NCI-H748 (cell line): ENCODE data around the gene PARD3B.

Experiments
- DNase-seq: peaks from one replicate; lab custom pipeline; 2025; ENCODE audit not compliant: unreplicated experiment; lab: John Stamatoyannopoulos, UW

The PARD3B gene

DNA sequence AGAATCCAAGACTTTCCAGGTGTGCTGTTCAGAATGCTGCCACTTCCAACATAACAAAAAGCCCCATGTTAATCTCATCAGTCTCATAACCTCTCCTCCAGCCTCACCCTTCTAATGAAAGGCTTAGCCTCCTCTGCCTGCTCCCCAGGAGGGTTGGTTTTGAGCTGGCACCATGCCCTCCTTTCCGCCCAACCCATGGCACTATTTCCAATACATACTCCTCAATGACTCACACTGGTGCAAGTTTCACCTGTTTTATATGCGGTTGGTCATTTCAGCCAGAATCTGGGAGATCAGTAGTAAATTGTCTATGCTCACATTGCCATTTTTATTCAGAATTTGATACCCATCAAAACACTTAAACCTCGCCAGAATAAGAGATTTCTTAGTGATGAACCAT is 979.4 kb downstream of the PARD3B start:
- DNase-seq = no peak

DNA sequence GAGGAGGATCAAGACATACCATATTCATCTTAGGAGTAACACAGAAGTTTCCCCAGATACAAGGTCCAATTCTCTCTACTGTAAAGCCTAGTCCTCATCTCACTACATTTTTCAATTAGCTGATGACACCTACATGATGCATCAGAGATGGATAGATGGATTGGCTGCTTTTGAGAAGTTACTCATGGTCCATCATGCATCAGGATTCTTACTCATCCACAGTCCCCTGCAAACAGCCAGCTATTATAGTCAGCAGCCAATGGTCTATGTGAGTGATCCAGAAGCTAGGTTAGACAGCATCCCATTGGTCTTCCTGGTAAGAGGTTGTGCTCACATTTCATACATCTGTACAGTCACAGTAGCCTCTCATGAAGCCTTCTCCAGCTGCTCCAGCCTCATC is 982.5 kb downstream of the PARD3B start:
- DNase-seq = no peak

DNA sequence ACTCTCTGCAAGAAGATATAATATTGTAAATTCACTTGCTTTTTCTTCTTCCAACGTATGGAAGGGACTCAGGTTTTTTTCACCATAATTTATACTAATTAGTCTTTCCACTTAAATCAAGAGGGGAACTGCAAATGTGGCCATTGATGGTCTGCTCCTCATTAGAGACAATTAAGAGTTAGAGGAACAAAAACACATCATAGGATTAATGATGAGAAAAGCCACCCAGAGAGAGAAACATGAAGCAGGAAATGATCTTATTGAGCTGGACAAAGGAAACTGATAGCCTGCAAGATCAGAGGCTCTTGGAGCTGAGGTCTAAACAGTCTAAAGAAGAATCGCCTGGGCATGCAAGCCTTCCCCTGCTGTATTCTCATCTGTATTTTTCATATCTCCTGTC is 985.8 kb downstream of the PARD3B start:
- DNase-seq = peak; percentile 26

GRCh38 chr2:205531489-205532148 is 986.3 kb downstream of the PARD3B start:
- no peak for DNase-seq

DNA sequence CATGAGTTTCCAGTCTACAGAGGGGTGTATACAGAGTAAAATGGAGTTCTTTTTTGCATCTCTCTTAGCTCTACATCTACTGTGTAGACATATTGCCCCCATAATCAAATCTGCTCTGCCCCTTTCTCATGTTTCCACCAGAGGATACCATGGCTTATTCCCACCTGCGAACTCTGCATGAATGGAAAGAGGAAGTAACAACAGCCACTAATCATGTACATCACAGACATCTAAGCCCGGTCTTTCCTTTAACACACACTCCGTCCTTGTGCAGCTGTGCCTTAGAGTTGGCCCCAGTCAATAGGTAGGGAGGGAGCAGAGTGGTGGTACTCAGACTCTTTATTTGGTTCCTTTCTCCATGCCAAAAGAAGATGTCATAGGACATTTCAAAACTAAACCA is 989.7 kb downstream of the PARD3B start:
- no peak for DNase-seq

GRCh38 chr2:205539603-205540002 is 994.3 kb downstream of the PARD3B start:
- DNase-seq = no peak

DNA sequence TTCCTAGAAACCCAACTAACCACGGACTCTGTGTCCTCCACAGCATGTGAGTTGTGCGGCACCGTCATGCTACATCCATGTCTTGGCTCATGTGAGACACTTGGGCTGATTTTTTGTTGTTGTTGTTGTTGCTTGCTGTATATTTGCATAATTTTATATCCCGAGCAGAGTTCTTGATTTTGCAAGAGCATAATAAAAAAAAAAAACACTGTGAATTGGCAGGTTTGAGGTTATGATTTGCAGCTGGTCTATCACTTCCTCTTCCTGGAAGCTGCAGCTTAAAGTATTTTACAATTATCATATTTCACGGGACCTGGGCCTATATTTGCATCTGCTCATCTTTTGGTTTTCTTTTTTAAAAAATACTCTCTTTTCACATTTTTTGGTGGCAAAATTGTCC is 994.8 kb downstream of the PARD3B start:
- DNase-seq = no peak

- DNase-seq = no peak
These were observed 998.1 kb downstream of the PARD3B start for GRCh38 chr2:205543262-205543843.

DNA sequence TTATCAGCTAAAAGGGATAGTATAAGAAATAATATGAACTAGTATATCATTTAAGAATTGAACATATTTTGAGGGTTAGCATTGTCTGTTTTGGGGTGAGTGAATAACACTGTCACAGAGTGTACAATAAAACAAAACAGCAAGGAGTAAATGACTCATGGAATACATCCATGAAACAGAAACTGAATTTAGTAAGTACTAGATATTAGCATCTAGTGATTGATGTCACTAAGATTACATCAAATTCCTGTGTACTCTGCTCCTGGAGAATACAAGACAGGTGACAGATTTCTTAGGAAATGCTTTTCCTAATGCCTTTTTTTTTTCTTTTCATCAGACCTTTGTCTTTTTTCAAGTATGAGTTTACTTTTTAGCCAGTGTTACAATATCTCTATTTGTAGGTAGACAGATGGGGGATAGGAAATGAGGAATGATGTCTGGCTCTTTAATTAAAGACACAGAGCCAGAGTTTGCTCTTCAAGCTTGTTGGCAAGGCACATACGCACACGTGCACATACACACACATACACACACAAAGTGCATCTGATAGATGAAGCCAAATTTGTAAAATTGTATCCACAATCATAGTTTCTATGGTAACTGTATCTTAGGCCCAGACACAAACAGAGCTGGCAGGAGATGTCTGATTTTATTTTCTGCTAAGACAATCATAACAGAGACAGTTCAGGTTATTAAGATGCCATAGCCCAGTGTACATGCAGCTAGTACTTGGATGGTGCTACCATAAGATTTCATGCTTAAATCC is 998.8 kb downstream of the PARD3B start:
- peak; percentile 41 for DNase-seq

DNA sequence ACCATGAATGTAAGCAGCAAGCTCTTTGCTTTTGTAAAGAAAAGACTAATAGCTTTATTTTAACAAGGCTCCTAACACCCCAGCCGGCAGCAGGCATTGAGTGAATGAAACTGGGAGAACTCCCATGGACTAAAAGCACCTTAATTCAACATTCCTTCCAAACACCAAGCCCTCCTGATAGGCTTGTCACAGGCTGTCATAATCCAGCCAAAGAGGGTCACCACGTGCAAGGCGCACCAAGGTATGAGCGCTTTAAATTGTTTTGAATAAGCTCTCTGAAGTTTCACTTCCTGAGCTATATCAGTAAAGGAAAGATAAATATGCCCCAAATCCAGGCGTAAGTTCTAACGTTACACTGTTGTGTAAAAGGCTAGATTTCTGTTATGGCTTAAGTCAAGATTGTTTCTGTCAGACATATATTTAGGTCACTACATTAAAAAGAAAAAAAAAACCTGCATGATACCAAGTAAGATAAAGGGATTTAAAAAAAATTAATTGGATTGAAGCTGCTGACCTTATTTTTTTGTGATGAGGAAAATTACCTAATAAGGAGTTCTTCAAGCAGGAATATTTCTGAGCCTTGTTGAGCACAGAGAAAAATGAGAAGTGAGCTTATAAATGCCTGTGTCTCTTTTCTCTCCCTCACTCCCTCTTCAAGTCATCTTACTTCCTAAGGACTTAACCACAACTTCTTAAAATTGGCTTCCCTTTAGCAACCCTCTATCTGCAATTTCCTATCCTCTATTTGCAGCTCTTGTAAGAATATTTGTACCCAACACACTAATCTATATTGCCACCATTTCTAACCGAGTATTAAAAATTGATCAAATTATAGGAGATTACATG is 1000.9 kb downstream of the PARD3B start:
- DNase-seq = no peak

DNA sequence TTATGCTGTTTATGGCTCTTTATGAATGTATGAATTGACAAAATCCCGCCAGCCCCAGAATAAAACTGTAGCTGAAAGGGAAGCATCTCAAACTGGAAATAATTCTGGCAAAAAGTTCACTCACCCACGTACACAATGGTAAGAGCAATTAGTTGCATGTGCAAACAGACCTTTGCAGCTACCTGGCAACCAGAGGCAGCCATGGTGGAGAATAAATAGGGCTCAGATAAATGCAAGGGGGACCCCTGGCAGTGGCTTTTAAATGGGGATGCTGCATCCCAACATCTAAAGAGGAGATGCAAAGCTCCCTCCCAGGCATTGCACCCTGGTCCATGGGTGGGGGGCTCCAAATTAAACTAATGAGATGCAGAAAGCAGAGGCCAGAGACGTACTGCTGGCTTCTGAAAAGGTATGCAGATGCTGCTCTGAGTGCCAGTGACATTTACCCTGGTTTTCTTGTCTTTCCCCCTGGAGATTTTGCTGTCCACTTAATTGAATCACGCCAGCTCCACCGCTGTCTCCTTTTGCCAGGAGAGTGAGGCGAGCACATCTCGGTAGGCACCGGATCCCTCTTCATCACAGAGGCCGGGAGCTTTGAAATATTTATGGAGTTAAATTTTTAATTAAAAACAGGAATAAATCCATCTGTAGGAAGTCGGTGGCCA is 1010.4 kb downstream of the PARD3B start:
- peak; percentile 84 for DNase-seq

DNA sequence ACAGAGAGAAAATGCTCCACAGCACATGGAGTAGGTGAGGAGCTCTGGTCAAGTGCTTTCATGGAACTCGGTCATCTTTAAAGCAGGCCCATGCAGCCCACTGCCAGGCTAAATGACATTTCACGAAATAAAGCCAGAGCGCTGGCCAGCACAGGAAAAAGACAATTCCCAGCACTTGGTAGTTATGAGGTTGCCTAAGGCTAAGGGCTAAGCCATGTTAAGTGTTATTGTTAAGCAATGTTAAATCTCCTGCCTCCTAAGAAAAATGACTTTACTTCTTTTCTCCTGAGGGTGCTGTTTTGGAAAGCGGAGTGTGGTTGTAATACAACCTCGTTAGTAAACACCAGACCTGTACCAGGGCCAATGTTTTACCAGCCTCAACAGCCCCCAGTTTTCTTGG is 1011.1 kb downstream of the PARD3B start:
- DNase-seq = no peak

DNA sequence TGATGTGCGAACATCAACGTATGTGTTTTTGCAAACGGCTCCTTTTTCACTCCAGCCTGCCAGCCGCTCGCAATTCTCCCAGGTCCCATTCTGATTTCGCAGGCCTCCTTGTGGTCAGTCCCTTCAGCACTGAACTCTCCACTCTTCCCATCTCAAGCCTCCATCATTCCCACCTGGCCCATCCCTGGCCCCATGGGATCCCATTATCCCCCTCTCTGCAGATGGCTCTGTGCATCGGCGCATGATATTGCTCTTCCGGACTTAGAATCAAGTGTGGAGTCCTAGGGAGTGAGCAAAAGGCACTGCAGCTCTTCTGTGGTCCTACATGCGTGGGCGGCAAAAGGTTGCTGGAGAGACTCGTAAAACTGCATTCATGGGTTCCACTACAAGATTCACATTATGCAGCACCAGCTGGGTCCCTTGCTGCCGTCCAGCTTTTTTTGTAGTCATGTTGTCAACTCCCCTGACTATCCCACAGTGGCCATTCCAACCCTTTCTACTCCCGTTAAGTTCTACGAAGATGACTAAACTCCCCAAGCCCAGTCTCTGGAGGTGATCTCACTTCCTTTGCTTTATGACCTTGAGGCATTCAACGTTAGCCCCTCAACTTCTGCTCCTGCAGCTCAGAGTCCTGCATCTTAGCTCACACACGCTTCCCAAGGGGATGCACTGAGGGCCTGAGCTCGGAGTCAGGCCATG is 1011.7 kb downstream of the PARD3B start:
- no peak for DNase-seq

- no peak for DNase-seq
These were observed 1012.6 kb downstream of the PARD3B start for GRCh38 chr2:205557873-205558272.

DNA sequence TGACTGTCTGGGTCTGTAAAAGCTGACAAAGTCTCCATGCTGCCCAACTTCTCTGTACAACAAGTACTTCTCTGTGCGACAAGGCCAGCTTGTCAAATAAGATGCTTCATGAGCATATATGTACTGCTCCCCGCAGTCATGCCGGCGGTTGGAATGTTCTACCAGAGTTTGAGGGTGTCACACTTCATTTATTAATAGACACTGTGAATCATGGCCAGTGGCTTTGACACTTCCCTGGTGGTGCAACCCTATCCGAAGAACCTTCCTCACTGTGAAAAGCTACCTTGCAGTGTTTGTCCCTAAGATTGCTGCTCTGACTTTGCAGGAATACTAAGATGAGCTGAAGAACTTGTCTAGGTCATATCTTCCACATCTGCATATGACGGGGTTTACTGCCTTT is 1016.2 kb downstream of the PARD3B start:
- no peak for DNase-seq

DNA sequence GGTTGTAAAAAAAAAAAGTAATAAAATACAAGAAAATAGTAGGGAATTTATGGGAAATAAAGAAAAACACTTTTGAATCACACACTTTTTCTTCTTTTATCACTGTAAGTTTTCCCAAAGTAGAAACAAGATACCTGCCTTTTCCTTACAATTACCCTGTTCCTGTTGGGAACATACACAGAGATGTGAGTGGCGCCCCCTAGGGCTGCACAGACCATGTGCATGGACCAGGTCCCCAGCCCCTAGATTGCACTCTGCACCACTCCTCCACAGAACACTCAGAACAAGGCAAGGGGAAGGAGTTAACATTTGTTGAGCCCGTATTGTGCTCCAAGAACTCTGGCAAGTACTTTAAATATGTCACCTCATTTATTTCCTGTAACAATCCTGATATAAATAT is 1018.4 kb downstream of the PARD3B start:
- DNase-seq = peak; percentile 62

DNA sequence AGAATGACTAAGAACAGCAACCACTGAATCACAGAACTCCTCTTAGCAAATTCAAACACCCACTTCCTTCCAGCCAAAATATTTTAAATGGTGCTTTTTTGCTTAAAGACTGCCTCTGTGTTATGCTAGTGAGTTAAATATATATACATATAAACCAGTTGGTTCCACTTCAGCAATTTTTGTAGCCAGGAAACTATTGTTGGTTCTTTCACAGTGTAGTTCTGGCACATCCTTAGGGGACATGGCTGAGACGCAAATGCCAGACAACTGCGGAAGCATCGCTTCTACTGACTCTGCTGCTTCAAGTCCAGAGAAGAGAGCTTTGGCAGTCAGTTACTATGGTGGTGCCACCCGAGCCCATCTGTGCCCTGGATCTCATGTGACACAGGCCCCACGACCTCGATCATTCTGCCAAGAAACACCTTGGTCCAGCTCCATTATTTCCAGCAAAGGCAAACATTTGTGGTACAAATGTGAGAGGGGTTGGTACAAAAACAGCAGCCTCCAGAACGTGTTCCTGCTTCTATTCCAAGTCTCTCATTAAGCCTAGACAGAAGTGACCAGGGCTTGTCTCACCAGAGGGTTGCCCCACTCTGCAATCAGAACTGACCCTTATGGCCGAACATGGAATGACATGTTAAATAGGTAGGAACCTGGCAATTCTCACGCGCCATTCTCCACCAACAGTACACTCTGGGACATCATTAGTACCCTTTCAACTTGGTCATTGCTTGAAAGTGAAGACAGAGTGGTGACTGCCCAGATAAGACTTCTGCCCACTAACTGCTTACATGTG is 1019.3 kb downstream of the PARD3B start:
- DNase-seq = no peak

GRCh38 chr2:205565142-205565522 is 1019.9 kb downstream of the PARD3B start:
- DNase-seq = no peak

GRCh38 chr2:205566606-205567168 is 1021.4 kb downstream of the PARD3B start:
- no peak for DNase-seq
